Stimulated activated memory B cell treated with anti-CD40 and anti-IgM and Interleukin-4, amounts not matched to agents 10 μg/mL and 1 μg/mL and 100 μg/mL, for 72 hours (primary cell): Measurements from ENCODE around the gene AK9.

Experiments used
- ATAC-seq: fragments of 150-1000 bp; cut with Tn5 transposase; 2 replicates; pipeline ENCODE4 v1.10.0; 2021
- H3K27ac Mint-ChIP-seq: one replicate; pipeline ENCODE4 v1.8.0; 2022; ENCODE audit warnings: mild to moderate bottlenecking, mixed read lengths
- H3K27me3 Mint-ChIP-seq: one replicate; pipeline ENCODE4 v1.8.0; 2022; ENCODE audit warnings: mixed read lengths
- H3K36me3 Mint-ChIP-seq: one replicate; pipeline ENCODE4 v1.8.0; 2022; ENCODE audit warnings: mixed read lengths
- H3K4me1 Mint-ChIP-seq: one replicate; pipeline ENCODE4 v1.8.0; 2022; ENCODE audit warnings: mixed read lengths
- H3K4me3 Mint-ChIP-seq: one replicate; pipeline ENCODE4 v1.8.0; 2022; ENCODE audit warnings: mild to moderate bottlenecking, moderate library complexity, mixed read lengths
- H3K9me3 Mint-ChIP-seq: one replicate; pipeline ENCODE4 v1.8.0; 2022; ENCODE audit warnings: mixed read lengths

AK9 gene

GRCh38 chr6:109496036-109496772 is 194.8 kb downstream of the AK9 start:
- Mint-ChIP-seq H3K27me3 (no peaks in the 10 kb centered on the region), H3K4me3 (no peak overlapping the region), H3K36me3 (no peaks in the 10 kb centered on the region), H3K27ac (no peak overlapping the region), H3K4me1 (peaks cover 22% of the 10 kb centered on the region), H3K9me3 (no peaks in the 10 kb centered on the region)
- ATAC-seq, result no peak

- H3K36me3 Mint-ChIP-seq, result no peaks in the 10 kb centered on the region
- H3K27me3 Mint-ChIP-seq, result no peaks in the 10 kb centered on the region
- H3K4me1 Mint-ChIP-seq, result peaks cover 29% of the 10 kb centered on the region
- no peak overlapping the region for H3K4me3 Mint-ChIP-seq
- no peak for ATAC-seq
- H3K9me3 Mint-ChIP-seq, result no peaks in the 10 kb centered on the region
- H3K27ac Mint-ChIP-seq, result peak overlapping the region; percentile 18
Measured at GRCh38 chr6:109493865-109494264, 197.1 kb downstream of the AK9 start.

- Mint-ChIP-seq H3K27ac (no peak overlapping the region), H3K36me3 (no peaks in the 10 kb centered on the region), H3K27me3 (no peaks in the 10 kb centered on the region), H3K4me3 (no peak overlapping the region), H3K9me3 (no peaks in the 10 kb centered on the region), H3K4me1 (peaks cover 29% of the 10 kb centered on the region)
- ATAC-seq, result peak; percentile 64
Measured at GRCh38 chr6:109491207-109491938, 199.6 kb downstream of the AK9 start.

GRCh38 chr6:109490713-109491112 is 200.3 kb downstream of the AK9 start:
- H3K4me3 Mint-ChIP-seq, result no peak overlapping the region
- peaks cover 27% of the 10 kb centered on the region for H3K4me1 Mint-ChIP-seq
- ATAC-seq, result no peak
- H3K27ac Mint-ChIP-seq, result no peak overlapping the region
- H3K27me3 Mint-ChIP-seq, result no peaks in the 10 kb centered on the region
- H3K9me3 Mint-ChIP-seq, result no peaks in the 10 kb centered on the region
- no peaks in the 10 kb centered on the region for H3K36me3 Mint-ChIP-seq

GRCh38 chr6:109488001-109488400 is 203.0 kb downstream of the AK9 start:
- Mint-ChIP-seq H3K36me3 (no peaks in the 10 kb centered on the region), H3K27ac (no peak overlapping the region), H3K9me3 (no peaks in the 10 kb centered on the region), H3K4me1 (peaks cover 32% of the 10 kb centered on the region), H3K4me3 (no peak overlapping the region), H3K27me3 (no peaks in the 10 kb centered on the region)
- ATAC-seq, result no peak

- Mint-ChIP-seq H3K27me3 (no peaks in the 10 kb centered on the region), H3K36me3 (peaks cover 10% of the 10 kb centered on the region), H3K27ac (no peak overlapping the region), H3K9me3 (no peaks in the 10 kb centered on the region), H3K4me1 (peaks cover 38% of the 10 kb centered on the region), H3K4me3 (no peak overlapping the region)
- ATAC-seq, result no peak
Measured at GRCh38 chr6:109486068-109486467, 204.9 kb downstream of the AK9 start.

- peaks cover 39% of the 10 kb centered on the region for H3K4me1 Mint-ChIP-seq
- no peak overlapping the region for H3K4me3 Mint-ChIP-seq
- no peak for ATAC-seq
- H3K36me3 Mint-ChIP-seq, result peaks cover 13% of the 10 kb centered on the region
- H3K27ac Mint-ChIP-seq, result peak overlapping the region; percentile 45
- H3K9me3 Mint-ChIP-seq, result no peaks in the 10 kb centered on the region
- H3K27me3 Mint-ChIP-seq, result no peaks in the 10 kb centered on the region
Measured at GRCh38 chr6:109485266-109485935, 205.6 kb downstream of the AK9 start.

- H3K9me3 Mint-ChIP-seq, result no peaks in the 10 kb centered on the region
- H3K4me3 Mint-ChIP-seq, result peak overlapping the region; percentile 74
- H3K27ac Mint-ChIP-seq, result peak overlapping the region; percentile 57
- no peaks in the 10 kb centered on the region for H3K27me3 Mint-ChIP-seq
- H3K36me3 Mint-ChIP-seq, result peaks cover 17% of the 10 kb centered on the region
- ATAC-seq, result no peak
- H3K4me1 Mint-ChIP-seq, result peaks cover 52% of the 10 kb centered on the region
Measured at GRCh38 chr6:109484122-109484521, 206.9 kb downstream of the AK9 start.

GRCh38 chr6:109483735-109484057 is 207.3 kb downstream of the AK9 start:
- Mint-ChIP-seq H3K4me3 (peak overlapping the region; percentile 74), H3K36me3 (peaks cover 21% of the 10 kb centered on the region)

GRCh38 chr6:109482905-109483734 is 207.9 kb downstream of the AK9 start, which contains the start of gene ZBTB24:
TSS of gene ZBTB24 (minus strand) at chr6:109483219. CDS start at chr6:109482026, 1,193 bp downstream.
- Mint-ChIP-seq H3K27me3 (no peaks in the 10 kb centered on the region), H3K4me3 (peak within 1 kb of the TSS; percentile 99), H3K4me1 (peaks cover 62% of the 10 kb centered on the region), H3K27ac (peak within 1 kb of the TSS; percentile 90), H3K36me3 (peaks cover 26% of the 10 kb centered on the region), H3K9me3 (no peaks in the 10 kb centered on the region)
- peak; percentile 95 for ATAC-seq

More at GRCh38 chr6:109483735-109484057, 207.3 kb downstream of the AK9 start:
- ATAC-seq, result peak; percentile 2
- no peaks in the 10 kb centered on the region for H3K27me3 Mint-ChIP-seq
- H3K4me1 Mint-ChIP-seq, result peaks cover 56% of the 10 kb centered on the region
- no peaks in the 10 kb centered on the region for H3K9me3 Mint-ChIP-seq
- H3K27ac Mint-ChIP-seq, result peak overlapping the region; percentile 57

- Mint-ChIP-seq H3K27ac (peak overlapping the region; percentile 90), H3K9me3 (no peaks in the 10 kb centered on the region), H3K4me3 (peak overlapping the region; percentile 99), H3K27me3 (no peaks in the 10 kb centered on the region), H3K4me1 (peaks cover 78% of the 10 kb centered on the region), H3K36me3 (peaks cover 37% of the 10 kb centered on the region)
- no peak for ATAC-seq
Measured at GRCh38 chr6:109480993-109481480, 210.0 kb downstream of the AK9 start.

- H3K4me1 Mint-ChIP-seq, result peaks cover 78% of the 10 kb centered on the region
- H3K4me3 Mint-ChIP-seq, result peak overlapping the region; percentile 89
- ATAC-seq, result no peak
- peaks cover 53% of the 10 kb centered on the region for H3K36me3 Mint-ChIP-seq
- no peaks in the 10 kb centered on the region for H3K27me3 Mint-ChIP-seq
- H3K27ac Mint-ChIP-seq, result peak overlapping the region; percentile 90
- H3K9me3 Mint-ChIP-seq, result no peaks in the 10 kb centered on the region
Measured at GRCh38 chr6:109478841-109479624, 212.0 kb downstream of the AK9 start.

GRCh38 chr6:109478222-109478805 is 212.7 kb downstream of the AK9 start:
- no peaks in the 10 kb centered on the region for H3K9me3 Mint-ChIP-seq
- peaks cover 77% of the 10 kb centered on the region for H3K4me1 Mint-ChIP-seq
- H3K4me3 Mint-ChIP-seq, result peak overlapping the region; percentile 89
- no peaks in the 10 kb centered on the region for H3K27me3 Mint-ChIP-seq
- H3K36me3 Mint-ChIP-seq, result peaks cover 60% of the 10 kb centered on the region
- no peak for ATAC-seq
- H3K27ac Mint-ChIP-seq, result peak overlapping the region; percentile 90

GRCh38 chr6:109477725-109478124 is 213.3 kb downstream of the AK9 start:
- H3K4me3 Mint-ChIP-seq, result peak overlapping the region; percentile 89

More at GRCh38 chr6:109477725-109478124, 213.3 kb downstream of the AK9 start:
- peaks cover 66% of the 10 kb centered on the region for H3K36me3 Mint-ChIP-seq
- peak; percentile 57 for ATAC-seq
- H3K27me3 Mint-ChIP-seq, result no peaks in the 10 kb centered on the region
- H3K27ac Mint-ChIP-seq, result peak overlapping the region; percentile 90
- H3K4me1 Mint-ChIP-seq, result peaks cover 82% of the 10 kb centered on the region
- H3K9me3 Mint-ChIP-seq, result no peaks in the 10 kb centered on the region
